IMR-90 (cell line): Measurements from ENCODE around the gene TXK. TPM values are rescaled to one million over a fixed set of nuclear protein-coding genes. Genes with fewer than 3 reads are reported as not detected.

Source experiments
- ATAC-seq: fragments of 200-7000 bp; cut with Tn5 transposase; 2 replicates; pipeline ENCODE4 v1.9.1; 2020; ENCODE audit warnings: low read depth, mild to moderate bottlenecking, moderate library complexity
- BruUV-seq: library from RNA; stranded (reverse); fragments of 400-500 nt; replicated peaks from 2 replicates; lab custom pipeline; 2021; lab: Mats Ljungman, UMichigan
- CTCF ChIA-PET: fragments of 300-600 bp; formaldehyde crosslinking; extraction: SDS; loops from one replicate; lab custom pipeline; 2021; ENCODE audit warnings: antibody characterized with exemption; lab: Yijun Ruan, JAX
- POLR2A ChIA-PET: fragments of 300-600 bp; sonication (Branson Sonifier 250); formaldehyde crosslinking; loops from one replicate; lab custom pipeline; 2022; ENCODE audit warnings: antibody characterized with exemption; ENCODE audit not compliant: unreplicated experiment; lab: Charles Lee
- DNase-seq: peaks from one replicate; pipeline ENCODE4 v3.0.0; 2013
- H2AFZ ChIP-seq: replicated peaks from 2 replicates; pipeline ENCODE3; 2013; ENCODE audit warnings: low read length, mild to moderate bottlenecking; ENCODE audit not compliant: poor library complexity
- H2AK5ac ChIP-seq: 2 replicates; pipeline ENCODE4 v1.6.1; 2013; ENCODE audit warnings: low read depth, low read length, inconsistent platforms
- H2AK9ac ChIP-seq: replicated peaks from 2 replicates; pipeline ENCODE3; 2013; ENCODE audit warnings: mild to moderate bottlenecking, low read depth, low read length, moderate library complexity; ENCODE audit not compliant: poor library complexity
- H2BK120ac ChIP-seq: 2 replicates; pipeline ENCODE4 v1.6.1; 2013; ENCODE audit warnings: low read depth, low read length, inconsistent platforms
- H2BK15ac ChIP-seq: 3 replicates; pipeline ENCODE4 v1.6.1; 2013; ENCODE audit warnings: low read depth, low read length, inconsistent platforms
- H2BK20ac ChIP-seq: 2 replicates; pipeline ENCODE4 v1.6.1; 2013; ENCODE audit warnings: low read depth, mild to moderate bottlenecking, inconsistent platforms, low read length, moderate library complexity
- H2BK5ac ChIP-seq: 2 replicates; pipeline ENCODE4 v1.6.1; 2013; ENCODE audit warnings: mild to moderate bottlenecking, low read depth, low read length, inconsistent platforms; ENCODE audit not compliant: poor library complexity, severe bottlenecking
- H3K14ac ChIP-seq: replicated peaks from 2 replicates; pipeline ENCODE4 v1.6.1; 2013; ENCODE audit warnings: low read depth, low read length, inconsistent platforms
- H3K18ac ChIP-seq: 2 replicates; pipeline ENCODE4 v1.6.1; 2013; ENCODE audit warnings: low read depth, low read length, control low read depth
- H3K23ac ChIP-seq: 2 replicates; pipeline ENCODE4 v1.6.1; 2013; ENCODE audit warnings: low read depth, low read length, inconsistent platforms
- H3K27ac ChIP-seq: 2 replicates; pipeline ENCODE4 v1.5.1; 2013; ENCODE audit warnings: mild to moderate bottlenecking, control low read depth, low read length; ENCODE audit not compliant: insufficient read depth
- H3K27me3 ChIP-seq: 2 replicates; pipeline ENCODE4 v1.6.1; 2013; ENCODE audit warnings: low read length; ENCODE audit not compliant: control insufficient read depth, insufficient read depth
- H3K36me3 ChIP-seq: 2 replicates; pipeline ENCODE4 v1.6.1; 2013; ENCODE audit warnings: low read length, mixed read lengths; ENCODE audit not compliant: control insufficient read depth, insufficient read depth
- H3K4ac ChIP-seq: 2 replicates; pipeline ENCODE4 v1.6.1; 2013; ENCODE audit warnings: low read depth, low read length, inconsistent platforms
- H3K4me1 ChIP-seq: 2 replicates; pipeline ENCODE4 v1.6.1; 2013; ENCODE audit warnings: low read length, mixed read lengths; ENCODE audit not compliant: control insufficient read depth, insufficient read depth
- H3K4me2 ChIP-seq: 2 replicates; pipeline ENCODE4 v1.6.1; 2013; ENCODE audit warnings: low read depth, mild to moderate bottlenecking, control low read depth, low read length, moderate library complexity
- H3K4me3 ChIP-seq: 2 replicates; pipeline ENCODE4 v1.5.1; 2013; ENCODE audit warnings: low read depth, mild to moderate bottlenecking, control low read depth, low read length, moderate library complexity; ENCODE audit not compliant: insufficient read depth
- H3K56ac ChIP-seq: 2 replicates; pipeline ENCODE4 v1.6.1; 2013; ENCODE audit warnings: low read length, inconsistent platforms; ENCODE audit not compliant: insufficient read depth; ENCODE audit errors: extremely low read depth
- H3K79me1 ChIP-seq, 2 experiments: 2 replicates each; pipeline ENCODE4 v1.6.1; 2013; ENCODE audit warnings: low read length in 2 of 2, inconsistent platforms in 1 of 2, low read depth in 1 of 2
- H3K9ac ChIP-seq: 2 replicates; pipeline ENCODE4 v1.6.1; 2013; ENCODE audit warnings: low read depth, low read length, control low read depth
- H3K9me1 ChIP-seq: 2 replicates; pipeline ENCODE4 v1.6.1; 2013; ENCODE audit warnings: low read length, inconsistent platforms; ENCODE audit not compliant: insufficient read depth
- H3K9me3 ChIP-seq: 2 replicates; pipeline ENCODE4 v1.6.1; 2013; ENCODE audit warnings: low read length; ENCODE audit not compliant: control insufficient read depth, insufficient read depth
- H4K20me1 ChIP-seq: 2 replicates; pipeline ENCODE4 v1.6.1; 2013; ENCODE audit warnings: low read length, inconsistent platforms; ENCODE audit not compliant: insufficient read depth
- H4K5ac ChIP-seq: 2 replicates; pipeline ENCODE4 v1.6.1; 2013; ENCODE audit warnings: mild to moderate bottlenecking, low read depth, low read length, control low read depth
- H4K8ac ChIP-seq, 2 experiments: 2 replicates each; pipeline ENCODE4 v1.6.1; 2013; ENCODE audit warnings: low read depth in 2 of 2, low read length in 2 of 2, control low read depth in 1 of 2, inconsistent platforms in 1 of 2
- H4K91ac ChIP-seq: 2 replicates; pipeline ENCODE4 v1.6.1; 2013; ENCODE audit warnings: low read depth, low read length, inconsistent platforms; ENCODE audit not compliant: insufficient read depth
- CHD1 ChIP-seq: IDR thresholded peaks from 2 replicates; pipeline ENCODE4 v1.6.1; 2012; ENCODE audit warnings: low read depth, low read length, improper control_type of control experiment
- FOS ChIP-seq: fragments of 150-350 bp; IDR thresholded peaks from 2 replicates; pipeline ENCODE4 v1.6.1; 2016; ENCODE audit warnings: low read depth, low read length
- MXI1 ChIP-seq: IDR thresholded peaks from 2 replicates; pipeline ENCODE4 v1.6.1; 2012; ENCODE audit warnings: low read depth, mild to moderate bottlenecking, low read length, moderate library complexity, borderline replicate concordance
- POLR2A ChIP-seq: IDR thresholded peaks from 2 replicates; pipeline ENCODE4 v1.6.1; 2012; ENCODE audit warnings: mild to moderate bottlenecking, low read depth, low read length
- RAD21 ChIP-seq: IDR thresholded peaks from 2 replicates; pipeline ENCODE4 v1.6.1; 2012; ENCODE audit warnings: low read length, improper control_type of control experiment
- RCOR1 ChIP-seq: IDR thresholded peaks from 2 replicates; pipeline ENCODE4 v1.6.1; 2012; ENCODE audit warnings: mild to moderate bottlenecking, low read length, improper control_type of control experiment; ENCODE audit not compliant: insufficient replicate concordance
- RFX5 ChIP-seq: IDR thresholded peaks from 2 replicates; pipeline ENCODE4 v1.8.0; 2012; ENCODE audit warnings: low read depth, mild to moderate bottlenecking, low read length, moderate library complexity
- SMC3 ChIP-seq: fragments of 150-350 bp; IDR thresholded peaks from 2 replicates; pipeline ENCODE4 v1.6.1; 2016; ENCODE audit warnings: low read depth, mild to moderate bottlenecking, antibody characterized with exemption, low read length, moderate library complexity
- WGBS, 2 experiments: methylation state at CpG; one replicate each; pipeline versions ENCODE4 v1.1.5 to v1.1.7; 2013; ENCODE audit warnings: missing lambda C conversion rate in 2 of 2; ENCODE audit not compliant: insufficient read length in 1 of 2; ENCODE audit errors: extremely low coverage in 2 of 2; 5-methylcytosine and 5-hydroxymethylcytosine counted together
- dilution Hi-C: fragments of 300-500 bp; cut with HindIII; formaldehyde crosslinking; loops from one replicate; pipeline ENCODE4 v1.14.3; 2018; ENCODE audit warnings: low sequenced_read_pairs; ENCODE audit not compliant: unreplicated experiment
- in situ Hi-C: fragments of 300-500 bp; cut with MboI; formaldehyde crosslinking; loops from 3 replicates; pipeline ENCODE4 v1.14.3; 2019; ENCODE audit warnings: low sequenced_read_pairs, inconsistent platforms, mixed read lengths
- intact Hi-C: fragments of 100-400 bp; cut with micrococcal nuclease; formaldehyde crosslinking; loops from 2 replicates; pipeline ENCODE4 v1.10.0; 2022
- polyA plus RNA-seq, 3 experiments: library from polyadenylated mRNA; depleted of rRNA; stranded (reverse); fragments of >200 nt; gene quantifications; 2 replicates each; pipeline ENCODE4 v1.2.3, GENCODE V29; 2012; ENCODE audit warnings: low replicate concordance in 1 of 3
- total RNA-seq: library from RNA; depleted of rRNA; stranded (reverse); fragments of >200 nt; gene quantifications from 2 replicates; pipeline ENCODE4 v1.2.3, GENCODE V29; 2012
- TF ChIP-seq, protein P1 (sequence below): fragments of 150-350 bp; IDR thresholded peaks from 2 replicates; pipeline ENCODE4 v1.6.1; 2016; ENCODE audit warnings: low read depth, mild to moderate bottlenecking, low read length, moderate library complexity, borderline replicate concordance
- TF ChIP-seq, protein P2 (sequence below): conservative IDR thresholded peaks from 2 replicates; pipeline ENCODE4 v1.5.1; 2012; ENCODE audit warnings: mild to moderate bottlenecking, low read depth, low read length, improper control_type of control experiment

TXK gene
- total and polyA plus RNA-seq, 2 of the 4 experiments (the other 2 are of a cell fraction) = not detected

DNA sequence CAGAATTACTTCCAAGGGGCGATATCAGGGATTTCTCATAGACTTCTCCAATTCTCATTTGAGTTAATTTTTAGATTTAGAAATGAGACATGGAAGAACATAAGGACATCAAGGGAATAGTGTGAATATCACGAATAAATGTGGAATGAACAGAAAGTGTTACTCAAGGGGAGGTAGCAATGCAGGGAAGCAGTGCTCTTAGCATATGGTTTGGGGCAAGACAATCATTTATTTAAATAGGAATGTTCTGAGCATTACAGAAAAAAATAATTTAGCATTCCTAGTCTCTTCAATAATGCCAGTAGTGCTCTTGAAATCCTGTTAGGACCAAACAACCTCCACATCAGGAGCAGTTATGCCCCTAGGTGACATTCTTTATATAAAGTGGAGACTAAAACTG is 55.6 kb downstream of the TXK start:
- ChIA-PET POLR2A (no interaction called here), CTCF (interaction anchor here (1.0 kb wide), 1 partner anchor 29 kb away, joined by 3 read pairs; no protein-coding TSS in a partner anchor)
- in situ Hi-C loops = no loop called here
- TF ChIP-seq, protein P1, sequence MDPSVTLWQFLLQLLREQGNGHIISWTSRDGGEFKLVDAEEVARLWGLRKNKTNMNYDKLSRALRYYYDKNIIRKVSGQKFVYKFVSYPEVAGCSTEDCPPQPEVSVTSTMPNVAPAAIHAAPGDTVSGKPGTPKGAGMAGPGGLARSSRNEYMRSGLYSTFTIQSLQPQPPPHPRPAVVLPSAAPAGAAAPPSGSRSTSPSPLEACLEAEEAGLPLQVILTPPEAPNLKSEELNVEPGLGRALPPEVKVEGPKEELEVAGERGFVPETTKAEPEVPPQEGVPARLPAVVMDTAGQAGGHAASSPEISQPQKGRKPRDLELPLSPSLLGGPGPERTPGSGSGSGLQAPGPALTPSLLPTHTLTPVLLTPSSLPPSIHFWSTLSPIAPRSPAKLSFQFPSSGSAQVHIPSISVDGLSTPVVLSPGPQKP = no peak
- TF ChIP-seq CHD1 (no peak), RAD21 (no peak), POLR2A (no peak), RCOR1 (no peak), MXI1 (no peak), RFX5 (no peak), SMC3 (no peak), FOS (no peak)
- TF ChIP-seq, protein P2, sequence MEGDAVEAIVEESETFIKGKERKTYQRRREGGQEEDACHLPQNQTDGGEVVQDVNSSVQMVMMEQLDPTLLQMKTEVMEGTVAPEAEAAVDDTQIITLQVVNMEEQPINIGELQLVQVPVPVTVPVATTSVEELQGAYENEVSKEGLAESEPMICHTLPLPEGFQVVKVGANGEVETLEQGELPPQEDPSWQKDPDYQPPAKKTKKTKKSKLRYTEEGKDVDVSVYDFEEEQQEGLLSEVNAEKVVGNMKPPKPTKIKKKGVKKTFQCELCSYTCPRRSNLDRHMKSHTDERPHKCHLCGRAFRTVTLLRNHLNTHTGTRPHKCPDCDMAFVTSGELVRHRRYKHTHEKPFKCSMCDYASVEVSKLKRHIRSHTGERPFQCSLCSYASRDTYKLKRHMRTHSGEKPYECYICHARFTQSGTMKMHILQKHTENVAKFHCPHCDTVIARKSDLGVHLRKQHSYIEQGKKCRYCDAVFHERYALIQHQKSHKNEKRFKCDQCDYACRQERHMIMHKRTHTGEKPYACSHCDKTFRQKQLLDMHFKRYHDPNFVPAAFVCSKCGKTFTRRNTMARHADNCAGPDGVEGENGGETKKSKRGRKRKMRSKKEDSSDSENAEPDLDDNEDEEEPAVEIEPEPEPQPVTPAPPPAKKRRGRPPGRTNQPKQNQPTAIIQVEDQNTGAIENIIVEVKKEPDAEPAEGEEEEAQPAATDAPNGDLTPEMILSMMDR = no peak
- no peaks in the 10 kb centered on the region for H3K4me1 ChIP-seq
- no CpG with 5 or more reads among the region's 2 CpGs for WGBS, 2 experiments
- H3K27me3 ChIP-seq = no peaks in the 10 kb centered on the region; the same call in 1 of the 2 replicates
- ATAC-seq (no peak), DNase-seq (no peak)
- no peak overlapping the region for H3K18ac ChIP-seq
- no peak overlapping the region for H4K8ac ChIP-seq
- no peak overlapping the region for H3K56ac ChIP-seq
- H3K4me3 ChIP-seq = no peak overlapping the region
- no peak overlapping the region for H2AFZ ChIP-seq
- no peak overlapping the region for H3K14ac ChIP-seq
- no peak overlapping the region for H2BK15ac ChIP-seq
- H2AK5ac ChIP-seq = no peak overlapping the region
- no peak overlapping the region for H3K4me2 ChIP-seq
- BruUV-seq = no TSS peak
- H4K91ac ChIP-seq = no peak overlapping the region
- no peak overlapping the region for H2BK20ac ChIP-seq
- no peaks in the 10 kb centered on the region for H3K36me3 ChIP-seq
- H3K27ac ChIP-seq = no peak overlapping the region
- H3K79me1 ChIP-seq = no peaks in the 10 kb centered on the region
- no peaks in the 10 kb centered on the region for H3K9me3 ChIP-seq
- intact Hi-C loops = no loop called here
- no peak overlapping the region for H3K23ac ChIP-seq
- no peaks in the 10 kb centered on the region for H3K9me1 ChIP-seq
- H2BK5ac ChIP-seq = no peak overlapping the region
- no peak overlapping the region for H2BK120ac ChIP-seq
- dilution Hi-C loops = no loop called here
- no peak overlapping the region for H3K4ac ChIP-seq
- no peak overlapping the region for H4K5ac ChIP-seq
- no peak overlapping the region for H3K9ac ChIP-seq
- no peaks in the 10 kb centered on the region for H4K20me1 ChIP-seq
- no peak overlapping the region for H2AK9ac ChIP-seq
